WTC11 (cell line): ENCODE data around the gene BMPER. TPM values are rescaled to one million over a fixed set of nuclear protein-coding genes. Genes with fewer than 3 reads are reported as not detected.

Experiments
- ATAC-seq: fragments of 200-7000 bp; cut with Tn5 transposase; 2 replicates; pipeline ENCODE4 v1.10.0; 2021; ENCODE audit warnings: mild to moderate bottlenecking, moderate library complexity
- CTCF ChIA-PET: fragments of 300-600 bp; sonication (Branson Sonifier 250); formaldehyde crosslinking; loops from one replicate; lab custom pipeline; 2021; ENCODE audit warnings: antibody characterized with exemption; lab: Charles Lee
- POLR2A ChIA-PET: fragments of 350-600 bp; sonication (Branson Sonifier 250); formaldehyde crosslinking; loops from one replicate; lab custom pipeline; 2021; ENCODE audit warnings: antibody characterized with exemption; lab: Charles Lee
- DNase-seq: peaks from one replicate; pipeline ENCODE4 v3.0.0; 2021; ENCODE audit warnings: low spot score
- H3K27ac Mint-ChIP-seq: 2 replicates; pipeline ENCODE4 v1.8.0; 2021; ENCODE audit warnings: mixed read lengths
- H3K27me3 Mint-ChIP-seq: 2 replicates; pipeline ENCODE4 v1.8.0; 2021; ENCODE audit warnings: low read depth, mild to moderate bottlenecking, moderate library complexity, mixed read lengths
- H3K36me3 Mint-ChIP-seq: 2 replicates; pipeline ENCODE4 v1.8.0; 2021; ENCODE audit warnings: mixed read lengths
- H3K4me1 Mint-ChIP-seq: 2 replicates; pipeline ENCODE4 v1.8.0; 2022; ENCODE audit warnings: mixed read lengths
- H3K4me3 Mint-ChIP-seq: 2 replicates; pipeline ENCODE4 v1.8.0; 2021; ENCODE audit warnings: mild to moderate bottlenecking, moderate library complexity, mixed read lengths
- H3K9me3 Mint-ChIP-seq: 2 replicates; pipeline ENCODE4 v1.8.0; 2021; ENCODE audit warnings: mixed read lengths
- ATF1 ChIP-seq: sonication (generic); formaldehyde crosslinking; IDR thresholded peaks from 2 replicates; pipeline ENCODE4 v1.8.1; 2023; ENCODE audit warnings: mild to moderate bottlenecking, moderate library complexity, missing genetic modification reagents
- CTCF ChIP-seq: fragments of 200-600 bp; IDR thresholded peaks from 2 replicates; pipeline ENCODE4 v1.8.0; 2022; ENCODE audit warnings: antibody characterized with exemption
- ESRRA ChIP-seq: sonication (generic); formaldehyde crosslinking; IDR thresholded peaks from 2 replicates; pipeline ENCODE4 v1.8.1; 2022; ENCODE audit warnings: mild to moderate bottlenecking, missing genetic modification reagents, borderline replicate concordance
- JAZF1 ChIP-seq: fragments of 250-450 bp; sonication (Bioruptor Pico); IDR thresholded peaks from 2 replicates; pipeline ENCODE4 v1.9.0; 2021; ENCODE audit warnings: moderate library complexity, mild to moderate bottlenecking, inconsistent platforms
- MAX ChIP-seq: sonication (generic); formaldehyde crosslinking; IDR thresholded peaks from 2 replicates; pipeline ENCODE4 v1.8.0; 2022; ENCODE audit warnings: mild to moderate bottlenecking, missing genetic modification reagents
- NR2C2 ChIP-seq: sonication (generic); formaldehyde crosslinking; IDR thresholded peaks from 2 replicates; pipeline ENCODE4 v1.8.0; 2022; ENCODE audit warnings: mild to moderate bottlenecking, missing genetic modification reagents
- TCF7 ChIP-seq: sonication (generic); formaldehyde crosslinking; IDR thresholded peaks from 2 replicates; pipeline ENCODE4 v1.8.0; 2022; ENCODE audit warnings: mild to moderate bottlenecking, low read depth, missing genetic modification reagents, moderate library complexity
- TEAD1 ChIP-seq: sonication (generic); formaldehyde crosslinking; IDR thresholded peaks from 2 replicates; pipeline ENCODE4 v1.8.0; 2022; ENCODE audit warnings: mild to moderate bottlenecking, missing genetic modification reagents
- TEAD4 ChIP-seq: sonication (generic); formaldehyde crosslinking; IDR thresholded peaks from 2 replicates; pipeline ENCODE4 v1.8.0; 2022; ENCODE audit warnings: mild to moderate bottlenecking, missing genetic modification reagents
- ZMAT4 ChIP-seq: fragments of 250-450 bp; sonication (Bioruptor Pico); IDR thresholded peaks from 2 replicates; pipeline ENCODE4 v1.9.0; 2021; ENCODE audit warnings: mild to moderate bottlenecking
- ZNF138 ChIP-seq: sonication (generic); formaldehyde crosslinking; conservative IDR thresholded peaks from 2 replicates; pipeline ENCODE4 v1.8.1; 2022; ENCODE audit warnings: mild to moderate bottlenecking, moderate library complexity, missing genetic modification reagents
- ZNF232 ChIP-seq: sonication (generic); formaldehyde crosslinking; IDR thresholded peaks from 2 replicates; pipeline ENCODE4 v1.8.0; 2022; ENCODE audit warnings: mild to moderate bottlenecking, missing genetic modification reagents
- ZNF263 ChIP-seq: sonication (generic); formaldehyde crosslinking; IDR thresholded peaks from 2 replicates; pipeline ENCODE4 v1.8.1; 2022; ENCODE audit warnings: low read depth, mild to moderate bottlenecking, moderate library complexity, missing genetic modification reagents
- ZNF281 ChIP-seq: sonication (generic); formaldehyde crosslinking; IDR thresholded peaks from 2 replicates; pipeline ENCODE4 v1.8.0; 2023; ENCODE audit warnings: mild to moderate bottlenecking, missing genetic modification reagents
- total RNA-seq: library from RNA; stranded (reverse); gene quantifications from 3 replicates; pipeline ENCODE4 v1.2.3, GENCODE V29; 2021
- TF ChIP-seq, protein P1 (sequence below): sonication (generic); formaldehyde crosslinking; IDR thresholded peaks from 2 replicates; pipeline ENCODE4 v1.8.1; 2022; ENCODE audit warnings: low read depth, missing genetic modification reagents, borderline replicate concordance

BMPER gene
- total RNA-seq, 1 experiment from 2014 or later: 1.9 TPM

- POLR2A ChIA-PET: no interaction called here
- no peak for ATAC-seq
- H3K4me3 Mint-ChIP-seq: no peak overlapping the region
- no peaks in the 10 kb centered on the region for H3K36me3 Mint-ChIP-seq
- DNase-seq: no peak
- no peaks in the 10 kb centered on the region for H3K9me3 Mint-ChIP-seq
- CTCF ChIA-PET: interaction anchor here (0.8 to 3.0 kb wide), 4 partner anchors 11 to 61 kb away, joined by 3 to 27 read pairs (median 6); no protein-coding TSS in a partner anchor
- H3K27me3 Mint-ChIP-seq: no peaks in the 10 kb centered on the region; the same call in 1 of the 2 replicates
- H3K27ac Mint-ChIP-seq: no peak overlapping the region
- H3K4me1 Mint-ChIP-seq: peaks cover 16% of the 10 kb centered on the region
- TF ChIP-seq CTCF (no peak), ZNF138 (no peak), TEAD1 (CRISPR knock-in tag) (no peak), ZMAT4 (CRISPR knock-in tag) (no peak)
- TF ChIP-seq, protein P1, sequence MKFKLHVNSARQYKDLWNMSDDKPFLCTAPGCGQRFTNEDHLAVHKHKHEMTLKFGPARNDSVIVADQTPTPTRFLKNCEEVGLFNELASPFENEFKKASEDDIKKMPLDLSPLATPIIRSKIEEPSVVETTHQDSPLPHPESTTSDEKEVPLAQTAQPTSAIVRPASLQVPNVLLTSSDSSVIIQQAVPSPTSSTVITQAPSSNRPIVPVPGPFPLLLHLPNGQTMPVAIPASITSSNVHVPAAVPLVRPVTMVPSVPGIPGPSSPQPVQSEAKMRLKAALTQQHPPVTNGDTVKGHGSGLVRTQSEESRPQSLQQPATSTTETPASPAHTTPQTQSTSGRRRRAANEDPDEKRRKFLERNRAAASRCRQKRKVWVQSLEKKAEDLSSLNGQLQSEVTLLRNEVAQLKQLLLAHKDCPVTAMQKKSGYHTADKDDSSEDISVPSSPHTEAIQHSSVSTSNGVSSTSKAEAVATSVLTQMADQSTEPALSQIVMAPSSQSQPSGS (CRISPR knock-in tag): no peak
Observed at GRCh38 chr7:33921216-33921938, 16.0 kb downstream of the BMPER start.

- no peak for TF ChIP-seq JAZF1
- no peak for TF ChIP-seq ZNF281 (CRISPR knock-in tag)
- no peak for TF ChIP-seq MAX (CRISPR knock-in tag)
- TF ChIP-seq ATF1: no peak
- TF ChIP-seq ZNF232 (CRISPR knock-in tag): no peak
- TF ChIP-seq TCF7 (CRISPR knock-in tag): no peak
- TF ChIP-seq, all 79 proteins: peak for 0
- Mint-ChIP-seq H3K4me1 (peaks cover 16% of the 10 kb centered on the region), H3K27ac (no peak overlapping the region), H3K36me3 (no peaks in the 10 kb centered on the region), H3K27me3 (no peaks in the 10 kb centered on the region; the same call in 1 of the 2 replicates), H3K9me3 (no peaks in the 10 kb centered on the region), H3K4me3 (no peak overlapping the region)
- POLR2A ChIA-PET: no interaction called here
- CTCF ChIA-PET: interaction anchor here (3.0 kb wide), 1 partner anchor 10 kb away, joined by 27 read pairs; no protein-coding TSS in a partner anchor
- DNase-seq: no peak
- ATAC-seq: no peak
Observed at GRCh38 chr7:33922820-33923219, 17.5 kb downstream of the BMPER start.

DNA sequence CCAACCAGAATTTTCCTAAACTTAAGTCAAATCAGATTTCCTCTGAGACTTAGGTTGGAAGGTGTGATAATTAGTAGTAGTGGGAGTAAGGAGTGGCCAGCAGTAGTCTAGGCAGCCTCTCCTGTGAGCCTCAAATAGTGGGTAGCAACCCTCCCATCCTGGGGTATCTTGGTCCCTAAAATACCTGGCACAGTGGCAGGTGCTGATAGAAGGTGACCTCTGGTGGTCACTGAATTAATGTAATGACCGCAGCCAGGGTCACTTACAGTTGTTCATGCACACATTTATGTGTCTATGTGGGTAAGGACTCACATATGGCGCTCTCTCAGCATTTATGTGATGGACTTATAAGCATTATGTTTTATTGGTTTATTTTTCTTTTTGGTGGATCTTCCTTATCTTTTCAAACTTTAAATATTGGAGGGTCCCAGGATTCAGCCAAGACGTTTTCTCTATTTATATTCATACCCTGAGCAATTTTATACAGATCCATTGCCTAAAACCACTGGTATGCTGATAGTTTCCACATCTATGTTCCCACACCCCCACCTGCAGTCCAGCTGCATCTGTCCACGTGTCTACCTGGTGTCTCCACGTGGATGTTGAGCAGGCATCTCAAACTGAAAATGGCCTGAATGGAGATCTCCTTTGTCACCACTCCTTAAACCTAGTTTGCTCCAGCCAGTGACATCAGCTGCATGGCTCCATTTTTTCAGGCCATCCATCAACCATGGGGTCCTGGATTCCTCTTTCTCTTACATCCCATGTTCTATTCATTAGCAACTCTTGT, 18.3 kb downstream of the BMPER start:
- Mint-ChIP-seq H3K9me3 (no peaks in the 10 kb centered on the region), H3K27ac (no peak overlapping the region), H3K4me1 (peaks cover 12% of the 10 kb centered on the region), H3K4me3 (no peak overlapping the region), H3K36me3 (no peaks in the 10 kb centered on the region), H3K27me3 (no peaks in the 10 kb centered on the region; the same call in 1 of the 2 replicates)
- ATAC-seq: peak; percentile 36
- ChIA-PET POLR2A (no interaction called here), CTCF (interaction anchor here (1.4 kb wide), 1 partner anchor 9 kb away, joined by 7 read pairs; no protein-coding TSS in a partner anchor)
- DNase-seq: no peak
- no peak for TF ChIP-seq NR2C2 (CRISPR knock-in tag)
- no peak for TF ChIP-seq TEAD4 (CRISPR knock-in tag)
- TF ChIP-seq ZNF263 (CRISPR knock-in tag): no peak
- TF ChIP-seq ESRRA: no peak
